HL-60 (cell line): ENCODE data around the gene SMG6.

Source experiments
- CTCF ChIP-seq: IDR thresholded peaks from one replicate; pipeline ENCODE4 v1.5.1; 2011; ENCODE audit warnings: low read length, control low read depth, inconsistent platforms; ENCODE audit not compliant: insufficient read depth
- GABPA ChIP-seq: IDR thresholded peaks from 2 replicates; pipeline ENCODE4 v1.6.1; 2012; ENCODE audit warnings: low read depth
- POLR2AphosphoS5 ChIP-seq: IDR thresholded peaks from 2 replicates; pipeline ENCODE4 v1.6.1; 2012; ENCODE audit warnings: low read depth
- REST ChIP-seq: IDR thresholded peaks from 2 replicates; pipeline ENCODE4 v1.6.1; 2012; ENCODE audit warnings: low read depth; ENCODE audit not compliant: insufficient replicate concordance
- SPI1 ChIP-seq: IDR thresholded peaks from 2 replicates; pipeline ENCODE4 v1.6.1; 2012; ENCODE audit warnings: low read depth, mild to moderate bottlenecking, borderline replicate concordance

- no peak for TF ChIP-seq CTCF
- TF ChIP-seq POLR2AphosphoS5 = no peak
- TF ChIP-seq REST = no peak
- no peak for TF ChIP-seq GABPA
- no peak for TF ChIP-seq SPI1
These were observed 245.6 kb downstream of the SMG6 start for GRCh38 chr17:2057760-2058585.
